ENCODE data around the gene ALG5.

Gene ALG5

DNA sequence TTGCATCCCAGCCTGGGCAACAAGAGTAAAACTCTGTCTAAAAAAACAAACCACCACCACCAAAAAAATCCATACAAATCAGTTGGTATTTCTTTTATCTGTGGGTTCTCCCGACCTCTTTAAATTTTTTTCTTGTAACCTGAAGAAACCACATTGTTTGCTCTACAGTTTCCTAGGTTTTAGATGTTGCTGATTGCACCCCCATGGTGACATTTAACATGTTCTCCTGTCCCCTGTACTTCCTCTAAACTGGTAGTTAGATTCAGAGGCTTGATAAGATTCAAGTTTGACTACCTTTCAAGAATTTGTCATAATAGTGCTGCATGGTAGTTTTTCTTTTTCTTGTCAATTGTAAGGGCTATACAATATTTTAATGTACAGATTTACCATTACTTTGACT is 24.0 kb downstream of the ALG5 start:
- DNase-seq, result no peak

DNA sequence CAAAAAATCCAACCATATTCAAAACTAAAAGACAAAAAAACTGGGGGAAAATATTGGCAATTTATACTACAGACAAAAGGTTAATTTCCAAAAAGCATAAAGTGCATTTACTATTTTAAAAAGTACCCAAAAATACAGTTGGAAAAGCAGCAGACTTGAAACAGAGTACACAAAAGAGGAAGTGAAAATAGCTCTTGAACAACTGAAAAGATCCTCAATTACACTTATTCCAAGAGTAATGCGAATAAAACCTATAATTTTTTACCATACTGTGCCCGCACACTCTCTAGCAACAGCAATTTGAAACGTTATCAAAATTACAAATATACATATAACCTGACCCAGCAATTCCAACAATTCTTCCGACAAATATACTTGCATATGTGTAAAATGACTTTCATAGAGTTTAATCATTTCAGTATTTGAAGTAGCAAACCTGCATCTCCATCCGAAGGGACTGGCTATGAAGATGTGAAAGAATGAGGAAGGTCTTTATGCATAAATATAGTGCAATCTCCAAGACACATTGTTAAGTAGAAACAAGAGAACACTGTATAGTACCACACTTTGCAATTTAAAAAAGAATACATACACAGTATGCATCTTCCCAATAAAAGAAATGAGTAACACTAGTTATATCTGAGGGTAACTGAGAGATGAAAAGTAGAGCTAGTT is 25.4 kb downstream of the ALG5 start:
- no peak for DNase-seq

DNA sequence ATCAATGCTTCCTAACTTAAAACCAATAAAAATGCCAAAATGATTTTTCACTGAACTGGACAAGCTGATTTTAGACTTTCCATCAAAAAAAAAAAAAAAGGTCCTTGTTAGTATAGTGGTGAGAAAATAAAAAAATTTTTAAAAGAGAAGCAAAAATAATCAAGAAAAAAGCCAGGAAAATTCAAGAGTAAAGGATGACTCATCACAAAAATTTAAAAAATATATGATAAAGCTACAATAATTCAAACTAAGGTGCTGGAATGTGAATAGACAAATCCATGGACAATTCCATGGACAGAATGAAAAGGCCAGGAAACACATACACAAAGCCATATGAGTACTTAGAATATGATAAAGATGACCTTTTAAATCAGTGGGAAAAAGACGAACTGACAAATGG is 26.1 kb downstream of the ALG5 start:
- no peak for DNase-seq

DNA sequence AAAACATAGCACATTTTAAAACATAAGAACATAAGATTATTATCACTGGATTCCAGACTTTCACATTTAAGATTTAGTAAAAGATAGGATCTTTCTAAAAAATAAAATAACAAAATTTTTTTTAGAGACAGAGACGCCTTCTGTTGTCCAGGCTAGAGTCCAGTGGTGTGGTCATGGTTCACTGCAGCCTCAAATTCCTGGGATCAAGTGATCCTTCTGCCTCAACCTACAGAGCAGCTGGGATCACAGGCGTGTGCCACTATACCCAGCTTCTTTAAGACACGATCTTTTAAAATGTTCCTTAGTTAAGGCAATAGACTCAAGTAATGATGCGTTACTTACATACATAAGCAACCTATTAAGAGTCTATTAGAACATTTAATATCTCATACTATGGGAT is 32.7 kb downstream of the ALG5 start:
- no peak for DNase-seq

DNA sequence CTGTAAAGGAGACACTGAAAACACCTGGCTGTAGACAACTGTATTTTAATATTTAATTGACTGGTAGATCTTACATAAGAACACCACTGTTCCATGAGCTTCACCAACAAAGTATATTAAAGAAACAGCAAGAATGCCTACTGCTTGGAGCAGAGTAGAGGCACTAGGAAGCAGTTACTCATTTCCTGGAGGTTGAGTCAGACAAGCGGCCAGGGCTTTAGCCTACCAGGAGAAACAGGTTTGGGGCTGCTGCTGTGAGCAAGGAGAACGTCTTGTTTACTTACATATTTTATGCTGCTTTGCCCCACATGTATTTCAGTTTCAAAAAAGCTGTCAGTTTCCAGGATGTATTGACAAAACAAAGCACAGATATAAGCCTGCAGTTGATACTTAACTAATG is 33.4 kb downstream of the ALG5 start:
- DNase-seq, result no peak

DNA sequence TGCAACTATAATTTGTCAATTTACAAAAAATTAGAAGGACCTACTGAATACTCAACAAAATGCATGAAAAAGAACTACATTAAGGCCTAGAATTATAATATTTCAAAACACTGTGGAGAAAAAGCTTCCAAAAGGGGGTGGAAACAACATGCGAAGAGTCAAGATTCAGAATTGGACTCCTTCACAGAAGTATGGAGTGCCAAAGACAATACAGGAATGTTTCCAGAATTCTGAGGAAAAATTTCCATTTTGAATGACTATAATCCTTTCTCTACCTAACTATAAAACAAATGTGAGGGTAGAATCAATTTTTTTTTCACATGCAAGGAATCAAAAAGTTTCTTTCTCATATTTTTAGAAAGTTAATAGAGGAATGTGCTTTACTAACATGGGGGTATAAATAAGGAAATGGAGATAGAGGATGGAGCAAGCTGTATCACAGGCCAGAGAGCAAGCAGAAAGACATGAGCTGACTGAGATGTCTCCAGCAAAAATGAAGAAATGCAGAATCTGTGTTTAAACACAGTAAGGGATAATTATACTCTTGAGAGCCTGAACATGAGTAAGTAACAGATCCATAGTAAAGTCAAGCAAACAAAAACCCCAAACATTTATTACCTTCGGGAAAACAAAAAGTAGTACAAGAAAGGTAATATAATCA is 39.6 kb downstream of the ALG5 start:
- no peak for DNase-seq

DNA sequence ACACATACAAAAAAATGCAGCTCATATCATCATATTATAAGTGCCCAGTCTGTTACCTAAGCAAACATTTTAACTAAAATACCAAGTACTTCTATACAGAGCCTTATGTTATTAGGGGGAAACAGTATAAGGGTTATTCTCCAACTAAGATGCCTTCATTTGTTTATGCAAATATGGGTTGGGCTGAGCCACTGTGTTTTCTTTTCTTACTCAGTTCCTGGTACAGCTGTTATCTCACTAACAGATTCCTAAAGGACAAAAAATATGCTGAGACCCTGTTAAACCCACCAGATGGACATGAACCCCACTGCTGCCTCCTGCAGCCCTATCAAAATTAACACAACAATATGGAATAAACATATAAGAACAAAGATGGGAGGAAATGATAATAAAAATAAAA is 44.6 kb downstream of the ALG5 start:
- DNase-seq, result no peak

DNA sequence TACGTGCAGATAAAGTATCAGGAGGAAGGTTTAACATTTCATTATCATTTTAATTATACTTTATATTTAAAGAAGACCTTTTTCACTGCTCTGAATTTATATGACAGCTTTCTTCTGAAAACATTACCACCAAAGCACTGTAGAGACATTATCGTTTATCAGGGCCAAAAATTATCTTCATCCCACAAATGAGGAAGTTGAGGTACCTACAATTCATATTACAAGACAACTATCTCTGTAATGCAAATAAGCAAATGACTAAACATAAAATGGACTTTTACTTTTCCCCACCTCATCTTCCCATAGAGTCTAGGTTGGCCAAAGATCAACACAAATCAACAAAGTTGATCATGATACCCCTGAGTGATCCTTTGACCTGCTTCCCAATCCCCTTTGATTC is 48.2 kb downstream of the ALG5 start:
- DNase-seq, result no peak

DNA sequence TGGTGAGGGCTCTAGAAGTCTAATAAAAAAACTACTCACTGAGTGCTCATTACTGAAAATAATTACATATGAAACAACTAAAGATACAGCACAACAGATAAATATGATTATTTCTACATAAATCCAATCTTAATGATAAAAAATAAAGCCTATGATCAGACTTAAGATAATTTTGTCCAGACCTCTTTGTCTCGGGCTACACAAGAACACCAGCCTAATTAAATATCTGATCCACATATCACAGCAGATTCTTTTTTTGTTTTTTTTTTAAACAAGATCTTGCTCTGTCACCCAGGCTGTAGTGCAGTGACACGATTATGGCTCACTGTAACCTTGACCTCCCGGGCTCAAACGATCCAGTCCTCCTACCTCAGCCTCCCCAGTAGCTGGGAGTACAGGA is 48.8 kb downstream of the ALG5 start:
- no peak for DNase-seq

DNA sequence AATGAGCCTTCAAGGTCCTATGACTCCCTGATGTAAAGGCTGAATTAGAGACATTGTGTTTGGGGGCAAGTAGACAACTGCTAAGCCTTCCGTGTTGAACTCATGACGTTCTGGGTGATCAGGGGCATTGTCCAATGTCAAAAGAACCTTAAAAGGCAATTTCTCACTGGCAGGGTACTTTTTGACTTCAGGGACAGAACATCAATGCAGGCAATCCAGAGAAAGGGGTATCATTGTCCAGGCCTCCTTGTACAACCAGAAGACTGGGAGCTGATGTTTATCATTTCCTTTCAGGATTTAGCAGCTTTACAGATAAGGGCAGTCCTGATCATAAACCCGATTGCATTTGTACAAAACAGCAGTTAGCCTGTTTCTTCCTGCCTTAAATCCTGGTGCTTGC is 54.1 kb downstream of the ALG5 start:
- DNase-seq, result no peak

DNA sequence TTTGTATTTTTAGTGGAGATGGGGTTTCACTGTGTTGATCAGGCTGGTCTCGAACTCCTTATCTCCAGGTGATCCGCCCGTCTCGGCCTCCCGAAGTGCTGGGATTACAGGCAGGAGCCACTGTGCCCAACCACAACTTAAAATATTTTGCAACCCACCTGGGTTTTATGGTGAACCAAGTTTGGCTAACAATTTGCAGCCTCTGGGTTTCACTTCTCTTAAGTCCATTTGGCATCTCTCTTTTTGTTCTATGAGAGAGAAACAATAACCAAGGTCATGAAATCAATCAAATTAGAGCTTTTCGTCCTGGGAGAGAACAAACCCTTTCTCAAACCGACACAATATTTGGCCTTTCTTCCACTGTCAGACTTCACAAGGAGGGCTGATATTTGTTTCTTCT is 73.5 kb downstream of the ALG5 start:
- no peak for DNase-seq

DNA sequence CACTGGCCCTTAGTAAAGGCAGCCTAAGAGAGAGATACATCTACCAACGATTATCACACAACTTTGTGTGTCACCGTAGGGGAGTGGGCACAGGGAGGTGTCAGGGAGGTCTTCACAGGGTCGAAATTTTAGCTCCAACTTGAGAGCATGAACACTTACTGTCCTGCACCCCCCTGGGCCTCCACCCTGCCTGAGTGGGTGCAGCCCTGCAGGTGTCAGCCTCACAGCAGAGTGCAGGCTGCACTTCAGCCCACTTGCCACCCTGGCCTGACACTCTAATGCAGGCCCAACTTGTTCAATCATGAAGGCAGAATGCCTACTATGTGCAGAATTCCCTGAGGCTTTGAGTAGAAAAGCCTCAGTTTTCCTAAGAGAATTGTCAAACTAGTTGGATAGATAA is 75.1 kb downstream of the ALG5 start:
- no peak for DNase-seq

DNA sequence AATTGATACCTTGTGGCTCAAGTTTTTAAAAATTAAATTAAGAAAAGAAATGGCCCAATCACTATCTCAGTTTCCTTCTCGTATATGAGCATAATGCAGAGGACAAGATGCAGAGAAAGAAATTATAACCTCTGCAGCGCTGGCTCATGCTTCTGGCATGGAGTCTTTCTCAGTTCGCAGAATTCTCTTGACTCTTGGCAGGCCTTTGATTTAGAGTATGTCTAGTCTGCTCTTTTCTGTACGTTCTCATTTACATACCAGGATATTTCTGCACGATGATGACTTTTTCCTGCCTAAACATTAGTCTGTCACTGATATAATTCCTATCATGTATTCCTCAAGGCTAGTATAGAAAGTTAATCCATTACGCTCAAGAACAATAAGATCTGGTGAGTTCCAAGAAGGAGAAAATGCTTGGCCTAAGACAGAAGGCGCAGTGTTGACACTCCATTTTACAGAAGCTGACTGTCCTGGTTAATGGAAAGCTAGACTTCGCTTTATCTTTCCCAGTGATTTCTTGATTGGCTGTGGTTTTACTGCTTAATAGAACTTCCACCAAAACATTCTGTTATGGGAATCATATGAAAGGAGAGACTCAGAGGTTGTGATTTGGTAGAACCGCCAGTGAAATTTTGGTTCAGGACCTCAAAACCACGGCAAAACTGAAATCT is 77.4 kb downstream of the ALG5 start:
- no peak for DNase-seq

DNA sequence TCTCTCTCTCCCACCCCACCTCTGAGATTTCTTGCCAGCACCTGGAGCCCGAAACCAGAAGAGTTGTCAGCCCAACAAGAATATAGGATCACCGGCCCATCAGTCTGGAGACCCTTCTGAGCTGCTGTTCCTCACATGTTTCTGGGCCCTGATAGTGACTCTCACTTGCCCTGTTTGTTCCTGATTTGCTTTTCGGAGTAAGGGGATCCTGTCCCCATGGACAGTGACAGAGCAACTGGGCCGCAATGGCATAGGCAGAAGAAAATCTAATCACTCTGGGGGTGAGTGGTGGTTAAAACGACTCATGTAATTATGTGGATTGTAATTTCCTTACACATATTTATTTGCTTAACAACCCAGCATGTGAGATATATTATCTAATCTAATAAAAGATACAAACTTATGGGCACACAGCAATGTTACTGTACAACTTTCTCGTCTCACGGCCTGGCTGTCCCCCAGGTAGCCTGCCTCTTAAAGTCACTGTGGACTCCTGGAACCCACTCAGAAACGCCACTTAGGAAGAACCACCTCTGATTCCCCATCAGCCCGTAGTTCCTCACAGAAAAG is 78.4 kb downstream of the ALG5 start:
- no peak for DNase-seq

DNA sequence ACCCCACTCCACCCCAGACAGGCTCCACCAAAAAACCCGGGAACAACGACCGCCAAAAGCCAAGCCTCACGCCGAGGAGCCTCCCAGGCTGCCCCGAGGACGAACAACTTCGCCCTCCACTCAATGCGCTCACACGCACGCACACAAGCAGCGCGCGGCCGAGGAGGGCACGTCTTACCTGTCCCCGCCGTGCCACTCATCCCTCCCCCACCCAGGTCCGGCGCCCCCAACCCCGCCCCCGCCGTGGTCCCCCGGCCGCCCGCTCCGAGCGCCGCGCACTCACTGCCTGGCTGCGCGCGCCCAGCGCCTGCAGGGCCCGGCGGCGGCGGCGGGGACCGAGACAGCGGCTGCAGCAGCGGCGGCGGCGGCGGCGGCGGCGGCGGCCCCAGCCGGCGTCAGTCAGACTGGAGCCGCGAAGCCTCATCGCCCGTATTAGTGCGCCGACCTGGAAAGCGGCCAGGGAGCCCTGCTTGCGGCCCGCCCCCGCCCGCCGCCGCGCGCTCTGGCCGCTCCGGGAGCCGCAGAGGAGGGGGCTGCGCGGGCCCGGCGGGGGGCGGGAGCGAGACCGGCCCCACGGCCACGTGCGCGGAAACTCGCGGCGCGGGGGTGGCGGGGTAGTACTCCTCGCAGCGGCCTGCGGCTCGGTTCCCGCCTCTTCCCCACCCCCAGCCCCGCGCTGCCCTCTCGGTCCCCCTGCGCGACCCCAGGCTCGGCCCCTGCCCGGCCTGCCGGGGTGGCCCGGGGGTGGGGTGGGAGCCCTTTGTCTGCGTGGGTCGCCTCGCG is 79.1 kb downstream of the ALG5 start, which contains the start of gene SMAD9:
Gene SMAD9 (minus strand): TSS at position 406 of the 783 bp plus-strand sequence. CDS start 40,549 bp downstream, outside the sequence.
- DNase-seq, result no peak

DNA sequence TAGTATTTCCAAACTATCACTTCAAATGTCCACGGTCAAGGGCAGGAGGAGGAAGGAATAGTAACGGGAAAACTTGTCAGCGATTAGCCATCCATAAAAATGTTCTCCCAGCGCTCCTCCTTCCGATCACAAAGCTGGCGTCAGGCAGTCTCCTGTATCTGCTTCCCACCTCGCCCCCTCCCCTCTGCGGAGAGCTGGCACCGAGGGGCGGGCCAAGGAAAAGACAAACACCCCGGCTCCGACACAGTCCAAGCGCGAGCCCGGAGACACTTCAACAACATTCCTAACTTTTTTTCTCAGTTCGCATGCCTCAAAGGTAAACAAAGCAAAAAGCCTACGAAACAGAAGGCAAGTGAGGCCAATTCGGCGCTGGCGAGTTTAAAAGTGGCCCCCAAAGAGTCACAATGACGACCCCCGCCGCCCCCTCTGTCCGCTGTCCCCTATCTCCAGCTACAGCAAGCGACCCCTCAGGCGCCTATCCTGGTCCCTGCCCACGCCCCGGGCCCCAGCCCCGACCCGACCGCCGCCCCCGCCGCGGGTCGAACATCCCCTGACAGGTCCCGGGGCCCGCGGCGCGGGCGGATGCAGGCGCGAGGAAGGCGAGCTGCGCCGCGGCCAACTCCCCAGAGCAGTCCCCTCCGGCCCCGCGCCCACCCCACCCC is 79.8 kb downstream of the ALG5 start:
- no peak for DNase-seq

DNA sequence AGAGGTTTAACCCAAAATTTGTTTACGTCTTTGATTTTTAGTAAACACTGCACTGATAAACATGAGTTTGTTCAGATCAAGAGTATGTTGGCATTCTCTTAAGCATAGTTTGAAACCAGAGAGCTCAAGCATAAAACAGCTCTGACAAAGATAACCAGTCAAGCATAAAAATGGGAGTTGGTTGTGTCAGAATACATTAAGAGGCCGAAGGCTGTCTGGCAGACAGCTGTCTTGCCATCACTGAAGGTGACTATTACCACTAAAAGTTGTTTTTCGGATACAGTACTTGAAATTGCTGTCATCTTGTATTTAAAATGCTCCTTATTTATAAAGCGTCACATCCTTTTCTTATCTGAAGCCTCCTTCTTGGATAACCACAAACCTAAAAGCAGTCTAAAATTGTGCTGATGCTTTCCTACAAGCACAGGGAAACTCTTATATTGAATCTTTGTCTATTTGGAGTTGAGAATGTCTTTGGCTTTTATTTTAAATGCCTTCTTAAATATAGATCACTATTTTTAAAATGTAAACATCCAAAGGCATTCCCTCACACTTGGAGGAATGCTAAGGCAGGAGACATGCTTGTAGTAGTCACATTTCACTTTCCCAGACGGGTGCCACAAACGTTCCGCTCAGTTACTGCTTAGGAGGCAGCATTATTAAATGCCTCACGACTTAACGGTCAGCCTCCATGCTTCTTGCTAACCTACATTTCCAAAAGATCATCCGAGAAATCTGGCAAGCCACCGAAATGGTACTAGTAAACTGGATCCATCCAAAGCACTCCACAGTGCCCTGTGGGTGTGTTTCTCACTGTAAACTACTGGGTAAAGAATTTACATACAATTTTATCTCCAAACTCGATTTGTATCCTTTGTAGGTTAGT is 80.7 kb downstream of the ALG5 start:
- no peak for DNase-seq

DNA sequence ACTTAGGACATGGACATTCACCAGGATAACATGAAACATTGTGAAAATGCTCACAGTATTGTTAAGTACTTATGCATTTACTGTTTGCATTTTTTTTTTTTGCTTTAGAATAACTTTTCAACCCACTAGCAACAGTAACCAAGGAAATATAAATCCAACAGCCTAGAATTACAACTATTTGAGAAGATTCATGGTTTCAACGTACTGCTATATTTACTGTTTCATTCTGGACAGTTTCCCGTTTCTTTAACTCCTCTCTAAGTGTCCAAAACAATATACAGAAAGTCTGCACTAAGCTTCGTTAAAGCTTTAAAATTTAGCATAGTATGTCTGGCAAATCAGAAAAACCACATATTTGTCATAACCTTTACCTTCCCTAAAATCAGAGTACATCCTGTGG is 81.8 kb downstream of the ALG5 start:
- DNase-seq, result no peak

DNA sequence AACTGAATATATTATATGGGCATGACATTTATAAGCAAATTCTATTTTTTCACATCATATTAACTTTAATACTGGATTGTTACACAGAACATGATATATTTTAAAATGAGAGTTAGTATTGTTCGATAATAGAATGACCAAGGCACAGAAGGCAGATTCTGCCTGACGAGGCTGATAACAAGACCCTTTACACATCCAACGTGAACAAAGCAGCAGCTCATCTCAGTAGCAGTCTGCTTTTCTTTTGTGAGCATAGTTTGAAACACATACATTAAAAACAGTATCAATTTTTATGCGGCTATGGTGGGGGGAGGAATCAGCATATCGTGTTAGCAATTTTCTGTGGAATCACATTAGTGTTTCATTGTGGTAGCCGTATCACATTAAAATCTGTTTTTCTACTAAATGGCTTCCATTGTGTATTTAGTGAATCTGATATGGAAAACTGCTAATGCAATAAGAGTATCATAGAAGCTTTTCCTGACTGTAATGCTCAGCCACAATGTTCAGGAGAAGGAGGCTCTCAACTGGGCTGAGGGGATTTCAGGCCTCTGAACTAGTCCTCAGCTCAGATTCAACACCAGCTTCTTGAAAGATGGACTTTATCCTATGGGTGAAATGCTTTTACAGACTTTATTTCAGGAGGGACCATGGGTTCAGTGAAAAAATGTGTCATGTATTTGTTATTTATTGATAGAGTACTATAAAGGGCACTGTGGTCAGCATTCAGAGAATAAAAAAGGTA is 83.1 kb downstream of the ALG5 start:
- DNase-seq, result no peak

DNA sequence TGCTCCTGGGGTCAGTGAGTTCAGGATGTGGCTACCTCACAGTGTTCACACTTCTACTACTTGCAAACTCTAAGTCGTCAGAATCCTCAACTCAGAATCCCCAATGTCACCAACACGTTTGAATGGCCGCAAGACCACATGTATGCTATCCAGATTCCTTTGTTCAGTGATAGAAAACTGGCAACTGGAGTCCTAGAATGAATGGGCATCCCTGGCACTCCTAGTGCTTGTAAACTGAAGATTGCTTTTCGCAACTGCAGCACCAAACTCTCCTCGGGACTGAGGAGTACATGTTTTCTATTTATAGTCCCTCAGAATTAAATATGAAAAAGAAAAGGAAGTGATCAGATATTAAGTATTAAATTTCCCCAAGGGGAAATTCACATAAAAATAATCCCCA is 84.0 kb downstream of the ALG5 start:
- no peak for DNase-seq

DNA sequence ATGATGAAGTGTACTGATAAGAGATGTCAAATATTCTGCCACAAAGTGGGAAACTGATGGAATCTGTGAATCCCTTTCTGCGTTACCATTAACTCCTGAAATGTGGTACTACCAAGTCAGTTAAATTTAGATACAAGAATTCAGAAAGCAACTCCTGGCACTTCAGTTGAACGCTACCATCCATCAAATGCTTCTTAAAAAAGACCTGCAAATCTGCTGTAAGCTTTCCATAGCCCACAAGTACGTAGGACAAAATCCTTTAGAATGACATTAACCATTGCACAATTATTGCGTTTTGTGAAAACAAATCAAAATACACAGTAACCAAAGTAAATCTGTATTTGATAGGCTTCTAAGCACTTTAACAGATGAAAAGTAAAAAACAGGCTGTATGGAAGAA is 84.5 kb downstream of the ALG5 start:
- DNase-seq, result no peak

Measured in SIG-M5 (cell line).